GM19351 (cell line): ENCODE results near the gene STS.
"Not testable (repeated sequence)": the region's sequence is repeated elsewhere in the genome, so short reads cannot be mapped to it uniquely, and the experiment has no call there.

ENCODE experiments used
- ATAC-seq: cut with Tn5 transposase; IDR thresholded peaks from one replicate; pipeline ENCODE4 v1.9.1; 2021; ENCODE audit warnings: mild to moderate bottlenecking, moderate library complexity; ENCODE audit not compliant: unreplicated experiment

Gene STS

GRCh38 chrX:7170898-7171297 lies 23.4 kb downstream of the STS start:
- ATAC-seq = no peak

- ATAC-seq = not testable (repeated sequence)
These were observed 31.3 kb downstream of the STS start for GRCh38 chrX:7178859-7179258.

- no peak for ATAC-seq
These were observed 31.9 kb downstream of the STS start for GRCh38 chrX:7179446-7179845.

GRCh38 chrX:7184816-7185215 lies 37.3 kb downstream of the STS start:
- no peak for ATAC-seq

GRCh38 chrX:7188672-7189071 lies 41.2 kb downstream of the STS start:
- no peak for ATAC-seq

GRCh38 chrX:7190157-7190556 lies 42.6 kb downstream of the STS start:
- no peak for ATAC-seq

GRCh38 chrX:7191681-7192110 lies 44.2 kb downstream of the STS start:
- peak; percentile 48 for ATAC-seq

GRCh38 chrX:7192871-7193270 lies 45.4 kb downstream of the STS start:
- ATAC-seq = no peak

GRCh38 chrX:7194606-7195005 lies 47.1 kb downstream of the STS start:
- ATAC-seq = no peak
